GM18870 (cell line): Measurements from ENCODE around the gene PDLIM7.

Source experiments
- ATAC-seq: cut with Tn5 transposase; IDR thresholded peaks from one replicate; pipeline ENCODE4 v1.9.1; 2021; ENCODE audit warnings: moderate library complexity; ENCODE audit not compliant: unreplicated experiment

PDLIM7 gene

DNA sequence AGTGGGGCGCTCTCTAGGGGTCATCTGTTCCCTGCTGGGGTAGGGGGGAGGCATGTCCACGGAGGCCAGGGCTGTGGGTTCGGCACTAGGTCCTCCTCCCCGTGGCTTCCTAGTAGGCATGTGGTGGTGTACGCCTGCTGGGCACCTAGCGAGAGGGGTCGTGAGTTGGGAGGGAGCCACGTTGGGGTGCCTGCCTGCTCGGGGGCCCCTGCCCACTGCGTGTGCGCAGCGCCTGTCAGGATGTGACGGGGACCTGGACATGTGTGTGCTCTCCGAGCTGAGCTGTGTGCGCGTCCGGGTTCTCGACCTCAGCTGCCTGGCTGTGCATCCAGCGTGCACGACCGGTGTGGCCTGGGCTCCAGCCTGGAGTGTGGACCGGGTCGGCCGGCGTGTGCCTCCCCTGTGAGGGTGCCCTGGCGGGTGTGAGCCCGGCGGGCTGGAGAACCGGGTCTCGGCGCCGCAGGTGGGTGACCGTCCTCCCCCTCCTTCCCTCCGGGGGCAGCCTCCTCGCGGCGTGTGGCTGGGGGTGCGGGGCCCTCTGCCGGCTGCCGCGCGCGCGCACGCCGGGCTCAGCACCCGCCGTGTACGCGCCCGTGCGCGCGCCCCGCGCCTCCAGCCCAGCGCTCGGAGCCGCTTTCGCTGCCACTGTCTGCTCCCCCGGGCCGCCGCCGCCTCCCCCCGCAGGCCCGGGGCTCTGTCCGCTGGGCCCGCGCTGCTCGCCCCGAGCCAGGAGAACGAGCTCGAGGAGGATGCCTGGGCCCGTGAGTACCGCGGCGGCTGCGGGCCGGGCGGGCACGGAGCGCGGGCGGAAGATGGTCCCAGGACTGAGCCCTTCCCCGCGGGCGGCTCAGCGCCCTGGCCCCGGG, 51.0 kb downstream of the PDLIM7 start, which contains the start of gene PRR7:
PRR7 (plus strand) TSS at position 615 of the 866 bp plus-strand sequence. CDS start 8,254 bp downstream, outside the sequence.
- ATAC-seq = no peak

DNA sequence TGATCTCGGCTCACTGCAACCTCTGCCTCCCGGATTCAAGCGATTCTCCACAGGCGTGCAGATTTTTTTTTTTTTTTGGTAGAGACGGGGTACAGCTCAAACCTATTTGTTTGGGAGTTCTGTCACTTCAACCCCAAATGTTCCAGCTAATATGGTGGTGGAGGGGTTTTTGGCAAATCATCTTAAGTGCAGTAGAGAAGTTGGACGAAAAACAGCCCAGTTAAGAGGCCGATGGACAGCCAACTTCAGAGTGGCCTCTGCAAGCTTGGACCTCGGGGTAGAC, 51.5 kb downstream of the PDLIM7 start:
- no peak for ATAC-seq

- ATAC-seq = no peak
Measured at GRCh38 chr5:177445052-177445916, 52.1 kb downstream of the PDLIM7 start.

GRCh38 chr5:177444106-177445051, 53.0 kb downstream of the PDLIM7 start:
- ATAC-seq = no peak

DNA sequence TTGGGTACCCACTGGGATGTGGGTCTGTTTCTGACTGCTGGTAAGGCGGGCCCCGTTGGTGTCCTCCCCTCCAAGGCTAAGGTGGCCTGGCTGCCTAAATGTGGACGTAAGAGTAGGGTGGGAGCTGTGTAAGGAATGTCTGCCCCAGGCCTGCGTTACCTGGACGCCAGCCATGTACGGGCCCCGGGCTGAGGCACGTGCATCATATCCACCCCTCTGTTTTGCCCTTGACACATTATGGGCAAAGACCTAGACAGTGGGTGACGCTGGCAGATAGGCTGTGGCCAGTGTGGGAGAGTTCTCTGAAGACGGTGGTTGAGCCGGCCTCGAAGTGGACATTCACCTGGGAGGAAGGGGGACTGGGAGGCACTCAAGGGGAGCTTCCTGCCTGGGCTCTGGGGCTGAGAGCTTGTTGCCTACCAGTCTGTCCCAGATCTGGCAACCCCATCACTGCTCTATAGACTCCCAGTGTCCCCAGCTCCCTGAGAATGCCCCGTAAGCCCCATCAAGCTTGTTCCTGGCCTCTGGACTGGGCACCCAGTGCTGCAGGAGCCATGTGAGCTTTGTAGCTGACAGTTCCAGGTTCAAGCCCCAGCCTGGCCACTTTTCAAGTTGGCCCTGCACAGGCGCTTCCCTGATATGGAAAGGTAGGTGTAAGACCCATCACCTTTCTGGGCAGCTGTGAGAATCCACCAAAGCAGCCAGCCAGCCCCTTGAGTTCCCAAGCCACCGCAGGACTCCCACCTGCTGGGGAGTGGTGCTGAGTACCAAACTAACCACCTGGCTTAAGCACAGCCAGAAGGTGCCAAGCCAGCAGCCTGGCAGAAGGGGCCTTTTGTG, 54.0 kb downstream of the PDLIM7 start:
- no peak for ATAC-seq

DNA sequence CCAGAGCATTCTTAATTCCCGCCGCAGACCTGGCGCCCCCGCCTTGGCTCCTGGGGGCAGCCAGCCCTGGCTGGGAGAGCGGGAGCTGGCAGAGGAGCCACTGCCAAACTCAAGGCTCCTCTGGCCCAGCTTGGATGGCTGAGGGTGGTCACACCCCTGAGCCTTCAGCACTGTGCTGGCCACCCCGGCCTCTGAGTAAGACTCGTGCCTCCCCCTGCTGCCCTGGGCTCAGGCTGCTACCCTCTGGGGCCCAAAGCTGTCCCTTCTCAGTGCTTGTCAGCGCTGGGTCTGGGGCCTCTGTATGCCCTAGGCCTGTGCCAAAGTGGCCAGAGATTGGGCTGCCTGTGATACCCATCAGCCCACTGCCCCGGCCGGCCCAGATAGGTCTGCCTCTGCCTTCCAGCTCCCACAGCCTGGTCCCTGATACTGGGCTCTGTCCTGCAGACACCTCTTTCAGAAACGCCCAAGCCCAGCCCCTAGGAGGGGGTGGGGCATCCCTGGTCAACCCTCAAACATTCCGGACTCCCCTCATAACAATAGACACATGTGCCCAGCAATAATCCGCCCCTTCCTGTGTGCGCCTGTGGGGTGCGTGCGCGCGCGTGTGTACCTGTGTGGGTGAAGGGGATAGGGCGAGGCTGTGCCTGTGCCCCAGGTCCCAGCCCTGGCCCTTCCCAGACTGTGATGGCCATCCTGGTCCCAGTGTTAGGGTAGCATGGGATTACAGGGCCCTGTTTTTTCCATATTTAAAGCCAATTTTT, 55.2 kb downstream of the PDLIM7 start:
- ATAC-seq = no peak

GRCh38 chr5:177440990-177441780, 56.2 kb downstream of the PDLIM7 start:
- no peak for ATAC-seq

- ATAC-seq = no peak
Measured at GRCh38 chr5:177440211-177440989, 57.0 kb downstream of the PDLIM7 start.

DNA sequence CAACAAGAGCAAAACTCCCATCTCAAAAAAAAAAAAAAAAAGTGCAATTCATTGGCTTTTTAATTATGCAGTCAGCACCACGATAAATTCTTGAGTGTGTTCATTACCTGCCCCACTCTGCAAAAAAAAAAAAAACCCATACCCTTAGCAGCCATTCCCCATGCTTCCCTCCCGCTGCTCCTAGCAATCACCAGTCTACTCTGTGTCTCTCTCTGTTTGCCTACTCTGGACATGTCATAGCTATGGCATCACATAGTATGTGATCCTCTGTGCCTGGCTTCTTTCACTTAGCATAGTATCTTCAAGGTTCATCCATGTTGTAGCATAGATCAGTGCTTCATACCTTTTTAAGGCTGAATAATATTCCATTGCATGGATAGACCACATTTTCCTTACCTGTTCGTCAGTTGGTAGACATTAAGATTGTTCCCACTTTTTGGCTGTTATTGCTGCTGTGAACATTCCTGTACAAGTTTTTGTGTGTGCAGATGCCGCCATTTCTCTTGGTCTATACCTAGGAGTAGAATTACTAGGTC, 57.8 kb downstream of the PDLIM7 start:
- ATAC-seq = no peak

DNA sequence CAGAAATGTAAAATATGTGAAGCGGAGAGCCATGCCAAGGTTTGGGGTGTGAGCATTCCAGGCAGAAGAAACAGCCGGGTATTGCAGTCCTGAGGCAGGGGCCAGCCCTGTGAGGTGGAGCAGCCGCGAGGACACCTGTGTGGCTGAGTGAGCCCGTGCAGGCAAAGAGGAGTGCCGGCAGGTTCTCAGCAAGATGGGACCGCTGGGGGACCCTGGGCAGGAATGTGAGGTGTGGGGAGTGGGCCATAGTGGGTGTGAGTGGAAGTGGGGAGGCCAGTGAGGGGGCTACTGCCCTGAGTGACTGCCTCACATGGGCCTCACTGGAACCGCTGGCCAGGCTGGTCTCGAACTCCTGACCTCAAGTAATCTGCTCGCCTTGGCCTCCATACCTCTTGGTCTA, 58.9 kb downstream of the PDLIM7 start:
- no peak for ATAC-seq

DNA sequence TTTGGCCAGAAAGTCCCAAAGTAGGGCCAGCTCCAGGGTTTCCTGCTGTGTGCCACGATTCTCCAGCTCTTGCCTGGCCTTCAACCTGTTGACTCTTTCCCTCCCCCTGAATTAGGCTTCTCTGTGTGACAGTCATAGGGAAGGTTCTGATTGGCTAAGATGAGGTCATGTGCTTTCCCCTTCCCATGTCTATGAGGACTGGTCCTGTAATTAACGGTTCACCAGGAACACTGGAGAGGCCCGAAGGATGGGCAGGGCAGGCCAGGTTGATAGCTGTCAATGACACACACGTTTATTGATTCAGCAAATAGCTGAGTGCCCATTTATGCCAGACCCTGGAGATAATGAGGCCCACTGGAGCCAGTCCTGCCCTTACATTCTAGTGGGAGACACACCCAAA, 59.8 kb downstream of the PDLIM7 start:
- ATAC-seq = no peak

GRCh38 chr5:177435847-177436536, 61.4 kb downstream of the PDLIM7 start:
- no peak for ATAC-seq

DNA sequence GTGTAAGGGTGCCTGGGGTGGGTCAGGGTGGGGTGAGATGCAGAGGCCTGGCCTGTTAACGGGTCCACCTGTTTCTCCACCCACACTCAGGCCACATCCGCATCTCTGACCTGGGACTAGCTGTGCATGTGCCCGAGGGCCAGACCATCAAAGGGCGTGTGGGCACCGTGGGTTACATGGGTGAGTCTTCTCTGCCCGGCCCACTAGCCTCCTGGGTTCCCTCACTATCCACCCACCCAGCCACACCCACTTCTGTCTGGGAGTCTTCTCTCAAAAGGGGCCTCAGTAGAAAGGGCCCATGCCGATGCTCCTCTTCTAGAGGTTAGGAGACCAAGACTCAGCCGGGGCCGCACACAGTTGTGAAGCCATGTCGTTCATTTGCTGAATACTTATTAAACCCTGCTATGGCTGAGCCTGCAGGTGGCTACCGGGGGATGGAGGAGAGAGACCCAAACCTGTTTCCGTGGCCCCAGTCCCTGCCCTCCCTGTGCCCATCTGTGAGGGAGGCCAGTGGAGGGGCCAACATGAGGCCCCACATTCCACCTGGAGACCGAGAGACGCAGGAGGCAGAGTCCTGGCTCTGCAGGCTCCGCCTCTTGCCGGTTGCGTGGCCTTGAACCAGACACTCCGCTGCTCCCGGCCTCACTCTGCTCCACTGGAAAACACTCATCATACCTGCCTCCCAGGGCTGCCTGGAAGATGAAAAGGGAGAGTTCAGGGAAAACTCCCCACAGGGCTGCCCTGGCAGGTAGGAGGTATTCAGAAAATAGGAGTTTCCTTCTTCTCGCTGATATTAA, 62.3 kb downstream of the PDLIM7 start:
- no peak for ATAC-seq

DNA sequence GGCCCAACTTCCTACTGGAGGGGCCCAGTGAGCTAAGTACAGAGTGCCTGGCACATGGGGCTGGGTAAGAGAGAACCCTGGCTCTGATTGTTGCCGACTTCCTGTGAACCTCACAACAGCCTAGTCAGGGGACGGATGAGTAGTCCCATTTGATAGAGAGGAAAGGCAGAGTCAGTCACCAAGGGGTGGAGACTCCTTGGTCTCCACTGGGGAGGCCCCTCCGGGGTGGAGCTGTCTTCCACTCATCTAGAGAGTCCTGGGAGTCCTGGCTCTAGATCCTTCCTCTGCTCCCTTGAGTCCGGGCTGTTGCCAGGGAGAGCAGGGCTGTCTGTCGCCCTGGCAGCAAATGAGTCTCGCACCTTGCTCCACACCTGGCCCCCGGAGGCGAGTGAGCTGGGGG, 63.0 kb downstream of the PDLIM7 start:
- no peak for ATAC-seq

DNA sequence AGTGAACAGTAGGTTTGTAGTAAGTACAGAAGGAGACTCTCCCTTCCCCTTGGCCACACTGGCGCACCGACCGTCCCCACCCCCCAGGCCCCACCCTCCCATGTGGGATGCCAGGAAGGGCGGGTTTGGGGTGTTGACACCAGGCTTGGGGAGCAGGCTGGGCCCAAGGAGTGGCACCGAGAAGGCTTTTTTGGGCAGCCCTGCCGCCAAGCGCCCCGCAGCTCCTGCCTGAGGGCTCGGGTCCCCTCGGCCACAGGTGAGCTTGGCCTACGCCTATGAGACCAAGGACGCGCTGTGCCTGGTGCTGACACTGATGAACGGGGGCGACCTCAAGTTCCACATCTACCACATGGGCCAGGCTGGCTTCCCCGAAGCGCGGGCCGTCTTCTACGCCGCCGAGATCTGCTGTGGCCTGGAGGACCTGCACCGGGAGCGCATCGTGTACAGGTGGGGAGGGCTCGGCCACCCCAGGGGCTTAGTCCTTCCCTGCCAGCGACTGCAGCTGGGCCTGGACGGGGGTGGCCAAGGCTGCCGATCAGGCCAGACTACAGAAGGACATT, 63.7 kb downstream of the PDLIM7 start:
- no peak for ATAC-seq
